Neural progenitor cell (in vitro differentiated cells): Measurements from ENCODE around the gene GLIPR1. TPM values are rescaled to one million over a fixed set of nuclear protein-coding genes. Genes with fewer than 3 reads are reported as not detected.

ENCODE experiments used
- DNase-seq: peaks from one replicate; pipeline ENCODE4 v3.0.0-alpha.2; 2016; ENCODE audit warnings: low spot score
- H2AFZ ChIP-seq: fragments of 200-600 bp; sonication (generic); replicated peaks from 2 replicates; pipeline ENCODE4 v1.6.1; 2016; ENCODE audit warnings: antibody characterized with exemption
- H3F3A ChIP-seq: fragments of 200-600 bp; sonication (generic); 2 replicates; pipeline ENCODE4 v1.6.1; 2016; ENCODE audit warnings: antibody characterized with exemption, low read depth
- H3K27ac ChIP-seq: fragments of 200-600 bp; sonication (generic); 2 replicates; pipeline ENCODE4 v1.5.1; 2016; ENCODE audit warnings: mild to moderate bottlenecking
- H3K27me3 ChIP-seq: fragments of 200-600 bp; sonication (generic); 2 replicates; pipeline ENCODE4 v1.6.1; 2016; ENCODE audit warnings: mild to moderate bottlenecking, moderate library complexity
- H3K36me3 ChIP-seq: fragments of 200-600 bp; sonication (generic); 2 replicates; pipeline ENCODE4 v1.5.1; 2016
- H3K4me1 ChIP-seq: fragments of 200-600 bp; sonication (generic); 2 replicates; pipeline ENCODE4 v1.6.1; 2016; ENCODE audit warnings: mixed run types
- H3K4me2 ChIP-seq: fragments of 200-600 bp; sonication (generic); 2 replicates; pipeline ENCODE4 v1.6.1; 2016
- H3K4me3 ChIP-seq: fragments of 200-600 bp; sonication (generic); 2 replicates; pipeline ENCODE4 v1.5.1; 2016
- H3K79me2 ChIP-seq: fragments of 200-600 bp; sonication (generic); 2 replicates; pipeline ENCODE4 v1.6.1; 2016; ENCODE audit warnings: low read depth
- H3K9ac ChIP-seq: fragments of 200-600 bp; sonication (generic); 2 replicates; pipeline ENCODE4 v1.6.1; 2016
- H3K9me3 ChIP-seq: fragments of 200-600 bp; sonication (generic); 2 replicates; pipeline ENCODE4 v1.5.1; 2016; ENCODE audit warnings: low read depth
- H4K20me1 ChIP-seq: fragments of 200-600 bp; sonication (generic); 2 replicates; pipeline ENCODE4 v1.6.1; 2016; ENCODE audit warnings: low read depth
- H3K27ac Mint-ChIP-seq: 3 replicates; pipeline ENCODE4 v1.8.0; 2021; ENCODE audit warnings: mixed read lengths
- H3K27me3 Mint-ChIP-seq: 2 replicates; pipeline ENCODE4 v1.8.0; 2022; ENCODE audit warnings: low read depth, mild to moderate bottlenecking, inconsistent platforms, moderate library complexity, mixed read lengths; ENCODE audit not compliant: insufficient read depth
- H3K36me3 Mint-ChIP-seq: 3 replicates; pipeline ENCODE4 v1.8.0; 2021; ENCODE audit warnings: mixed read lengths
- H3K4me1 Mint-ChIP-seq: 3 replicates; pipeline ENCODE4 v1.8.0; 2021; ENCODE audit warnings: mixed read lengths
- H3K4me3 Mint-ChIP-seq: 3 replicates; pipeline ENCODE4 v1.8.0; 2021; ENCODE audit warnings: mild to moderate bottlenecking, moderate library complexity, mixed read lengths
- H3K9me3 Mint-ChIP-seq: 3 replicates; pipeline ENCODE4 v1.8.0; 2020; ENCODE audit warnings: mixed read lengths
- EZH2 ChIP-seq: fragments of 200-600 bp; sonication (generic); IDR thresholded peaks from 2 replicates; pipeline ENCODE4 v1.6.1; 2017; ENCODE audit warnings: antibody characterized with exemption, mild to moderate bottlenecking, moderate library complexity
- EZH2phosphoT487 ChIP-seq: fragments of 200-600 bp; sonication (generic); IDR thresholded peaks from 2 replicates; pipeline ENCODE4 v1.6.1; 2017; ENCODE audit warnings: antibody characterized with exemption
- total RNA-seq: library from RNA; depleted of rRNA; stranded (reverse); fragments of >200 nt; gene quantifications from 2 replicates; pipeline ENCODE4 v1.2.3, GENCODE V29; 2015; ENCODE audit warnings: low replicate concordance
- TF ChIP-seq, protein P1 (sequence below): fragments of 200-600 bp; sonication (generic); IDR thresholded peaks from 2 replicates; pipeline ENCODE4 v1.5.1; 2017; ENCODE audit warnings: antibody characterized with exemption, mild to moderate bottlenecking

Gene GLIPR1
- total RNA-seq, 1 donor from 2014 or later: 0.04 TPM

DNA sequence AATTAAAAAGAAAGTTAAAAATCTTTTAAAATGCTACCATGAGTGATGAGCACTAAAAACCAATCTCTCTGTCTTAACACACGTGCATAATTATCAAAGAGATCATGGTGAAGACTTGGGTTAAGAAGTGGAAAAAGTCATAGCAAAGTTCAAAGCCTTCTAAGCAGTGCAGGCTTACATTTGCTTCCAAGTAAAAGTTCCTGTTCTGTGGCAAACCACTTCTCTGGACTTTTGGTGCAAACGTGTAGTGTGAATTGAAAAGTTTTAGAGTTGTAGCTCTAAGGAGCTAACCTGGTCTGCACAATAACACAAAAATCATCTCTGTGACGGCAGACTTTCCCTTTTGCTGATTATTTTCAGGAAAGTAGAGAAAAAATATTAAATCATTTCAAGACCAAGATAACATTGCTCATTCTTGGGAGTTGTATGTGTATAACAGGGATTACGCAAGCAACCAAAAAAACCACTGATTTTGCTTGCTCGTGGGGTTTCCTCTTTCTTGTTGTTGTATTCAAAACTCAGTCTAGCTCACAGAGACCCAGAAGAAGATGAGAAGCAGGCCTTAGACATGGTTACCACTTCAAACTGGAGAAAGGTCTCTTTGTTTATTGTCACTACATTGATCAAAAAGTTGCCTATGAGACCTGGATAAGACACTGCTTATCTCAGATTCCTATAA lies 2.3 kb upstream of the GLIPR1 start:
- no peak overlapping the region for H3K4me3 Mint-ChIP-seq
- peaks cover 4% of the 10 kb centered on the region for H3K27me3 Mint-ChIP-seq
- Histone ChIP-seq H3K4me3 (no peak overlapping the region), H3K4me2 (no peak overlapping the region), H3K27ac (no peak overlapping the region), H3K9ac (no peak overlapping the region), H4K20me1 (no peaks in the 10 kb centered on the region), H2AFZ (no peak overlapping the region), H3F3A (no peaks in the 10 kb centered on the region), H3K79me2 (no peaks in the 10 kb centered on the region), H3K36me3 (no peaks in the 10 kb centered on the region), H3K27me3 (no peaks in the 10 kb centered on the region), H3K9me3 (no peaks in the 10 kb centered on the region), H3K4me1 (no peaks in the 10 kb centered on the region)
- TF ChIP-seq EZH2 (no peak), EZH2phosphoT487 (no peak)
- TF ChIP-seq, protein P1, sequence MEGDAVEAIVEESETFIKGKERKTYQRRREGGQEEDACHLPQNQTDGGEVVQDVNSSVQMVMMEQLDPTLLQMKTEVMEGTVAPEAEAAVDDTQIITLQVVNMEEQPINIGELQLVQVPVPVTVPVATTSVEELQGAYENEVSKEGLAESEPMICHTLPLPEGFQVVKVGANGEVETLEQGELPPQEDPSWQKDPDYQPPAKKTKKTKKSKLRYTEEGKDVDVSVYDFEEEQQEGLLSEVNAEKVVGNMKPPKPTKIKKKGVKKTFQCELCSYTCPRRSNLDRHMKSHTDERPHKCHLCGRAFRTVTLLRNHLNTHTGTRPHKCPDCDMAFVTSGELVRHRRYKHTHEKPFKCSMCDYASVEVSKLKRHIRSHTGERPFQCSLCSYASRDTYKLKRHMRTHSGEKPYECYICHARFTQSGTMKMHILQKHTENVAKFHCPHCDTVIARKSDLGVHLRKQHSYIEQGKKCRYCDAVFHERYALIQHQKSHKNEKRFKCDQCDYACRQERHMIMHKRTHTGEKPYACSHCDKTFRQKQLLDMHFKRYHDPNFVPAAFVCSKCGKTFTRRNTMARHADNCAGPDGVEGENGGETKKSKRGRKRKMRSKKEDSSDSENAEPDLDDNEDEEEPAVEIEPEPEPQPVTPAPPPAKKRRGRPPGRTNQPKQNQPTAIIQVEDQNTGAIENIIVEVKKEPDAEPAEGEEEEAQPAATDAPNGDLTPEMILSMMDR: no peak
- no peak overlapping the region for H3K27ac Mint-ChIP-seq
- DNase-seq: no peak
- H3K36me3 Mint-ChIP-seq: no peaks in the 10 kb centered on the region
- no peaks in the 10 kb centered on the region for H3K9me3 Mint-ChIP-seq
- H3K4me1 Mint-ChIP-seq: peaks cover 14% of the 10 kb centered on the region

- no peak overlapping the region for H3K4me3 ChIP-seq
Measured at GRCh38 chr12:75479963-75480461, 543 bp upstream of the GLIPR1 start.

GRCh38 chr12:75481013-75481705 lies 604 bp downstream of the GLIPR1 start:
- H3K36me3 ChIP-seq: no peaks in the 10 kb centered on the region
- no peak overlapping the region for H3K9ac ChIP-seq
- H3K4me2 ChIP-seq: no peak overlapping the region
- no peaks in the 10 kb centered on the region for H3K9me3 Mint-ChIP-seq
- H2AFZ ChIP-seq: no peak overlapping the region
- no peak for DNase-seq
- H3K4me1 ChIP-seq: no peaks in the 10 kb centered on the region
- no peak overlapping the region for H3K4me3 ChIP-seq
- no peaks in the 10 kb centered on the region for H3K27me3 ChIP-seq
- H4K20me1 ChIP-seq: no peaks in the 10 kb centered on the region
- H3K27ac Mint-ChIP-seq: no peak overlapping the region
- no peaks in the 10 kb centered on the region for H3F3A ChIP-seq
- peaks cover 14% of the 10 kb centered on the region for H3K4me1 Mint-ChIP-seq
- peaks cover 4% of the 10 kb centered on the region for H3K27me3 Mint-ChIP-seq
- no peak overlapping the region for H3K27ac ChIP-seq
- no peaks in the 10 kb centered on the region for H3K36me3 Mint-ChIP-seq
- no peaks in the 10 kb centered on the region for H3K79me2 ChIP-seq
- no peak for TF ChIP-seq EZH2
- TF ChIP-seq EZH2phosphoT487: no peak
- TF ChIP-seq, protein P1: no peak
- no peaks in the 10 kb centered on the region for H3K9me3 ChIP-seq
- H3K4me3 Mint-ChIP-seq: no peak overlapping the region

More at GRCh38 chr12:75479963-75480461, 543 bp upstream of the GLIPR1 start:
- DNase-seq: no peak
- Histone ChIP-seq H3K79me2 (no peaks in the 10 kb centered on the region), H3F3A (no peaks in the 10 kb centered on the region), H3K9me3 (no peaks in the 10 kb centered on the region), H3K36me3 (no peaks in the 10 kb centered on the region), H3K27me3 (no peaks in the 10 kb centered on the region), H3K4me1 (no peaks in the 10 kb centered on the region), H3K4me2 (no peak overlapping the region), H2AFZ (no peak overlapping the region), H3K27ac (no peak overlapping the region), H3K9ac (no peak overlapping the region), H4K20me1 (no peaks in the 10 kb centered on the region)
- peaks cover 4% of the 10 kb centered on the region for H3K27me3 Mint-ChIP-seq
- H3K36me3 Mint-ChIP-seq: no peaks in the 10 kb centered on the region
- TF ChIP-seq EZH2phosphoT487 (no peak), EZH2 (no peak)
- TF ChIP-seq, protein P1: no peak
- H3K27ac Mint-ChIP-seq: no peak overlapping the region
- no peaks in the 10 kb centered on the region for H3K9me3 Mint-ChIP-seq
- H3K4me1 Mint-ChIP-seq: peaks cover 14% of the 10 kb centered on the region
- no peak overlapping the region for H3K4me3 Mint-ChIP-seq
